Urinary bladder (tissue), 4 donors: Measurements from ENCODE around the gene GABARAP. TPM values are rescaled to one million over a fixed set of nuclear protein-coding genes. Genes with fewer than 3 reads are reported as not detected.
"Not testable (repeated sequence)": the region's sequence is repeated elsewhere in the genome, so short reads cannot be mapped to it uniquely, and the experiment has no call there.

Experiments
- DNase-seq: peaks from one replicate; pipeline ENCODE4 v3.0.0-alpha.2; 2015; ENCODE audit errors: extremely low spot score
- H3K27ac ChIP-seq: one replicate; pipeline ENCODE4 v1.5.1; 2013; ENCODE audit warnings: low read depth, mild to moderate bottlenecking, moderate library complexity
- H3K36me3 ChIP-seq: one replicate; pipeline ENCODE4 v1.6.1; 2013; ENCODE audit warnings: mild to moderate bottlenecking, moderate library complexity; ENCODE audit not compliant: insufficient read depth
- H3K4me1 ChIP-seq: one replicate; pipeline ENCODE4 v1.6.1; 2013; ENCODE audit warnings: mild to moderate bottlenecking, moderate library complexity; ENCODE audit not compliant: insufficient read depth
- H3K4me3 ChIP-seq: one replicate; pipeline ENCODE4 v1.5.1; 2013; ENCODE audit warnings: low read depth, low read length
- WGBS: extraction: QIAGEN DNeasy Blood & Tissue Kit; methylation state at CpG from one replicate; pipeline ENCODE4 v1.1.7; 2013; 5-methylcytosine and 5-hydroxymethylcytosine counted together
- polyA plus RNA-seq: library from polyadenylated mRNA; stranded (reverse); fragments of 200-250 nt; gene quantifications from one replicate; pipeline ENCODE4 v1.2.3, GENCODE V29; 2013
- total RNA-seq: library from RNA; depleted of rRNA; stranded (reverse); fragments of >200 nt; gene quantifications from one replicate; pipeline ENCODE4 v1.2.3, GENCODE V29; 2014
- donor health status: healthy with polysubstance abuse.
- donor health status: healthy.

The GABARAP gene
- total and polyA plus RNA-seq, 2 donors = 246 to 681 TPM

DNA sequence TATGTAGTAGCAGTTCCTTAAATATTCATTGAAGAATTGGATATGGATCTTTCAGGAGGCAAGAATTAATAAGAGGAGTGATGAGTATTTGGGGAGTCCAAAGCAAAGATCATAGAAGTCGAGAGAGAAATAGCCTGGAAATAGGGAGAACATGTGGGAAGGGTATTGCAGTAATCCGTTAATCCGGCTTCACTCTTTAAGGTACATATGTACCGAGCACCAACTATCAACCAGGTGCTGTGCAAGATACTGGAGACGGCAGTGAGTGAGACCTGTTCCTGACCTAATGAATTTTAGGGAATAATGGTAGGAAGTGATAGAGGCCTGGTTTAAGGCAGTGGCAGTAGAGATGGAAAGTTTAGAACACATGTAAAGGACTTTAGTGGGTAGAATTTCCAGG lies 10.8 kb upstream of the GABARAP start:
- 70% methylated on average over 5 of the region's 5 CpGs for WGBS
- Histone ChIP-seq H3K4me1 (peaks cover 3% of the 10 kb centered on the region), H3K36me3 (no peaks in the 10 kb centered on the region), H3K4me3 (peak overlapping the region; percentile 39), H3K27ac (no peak overlapping the region)
- no peak for DNase-seq

DNA sequence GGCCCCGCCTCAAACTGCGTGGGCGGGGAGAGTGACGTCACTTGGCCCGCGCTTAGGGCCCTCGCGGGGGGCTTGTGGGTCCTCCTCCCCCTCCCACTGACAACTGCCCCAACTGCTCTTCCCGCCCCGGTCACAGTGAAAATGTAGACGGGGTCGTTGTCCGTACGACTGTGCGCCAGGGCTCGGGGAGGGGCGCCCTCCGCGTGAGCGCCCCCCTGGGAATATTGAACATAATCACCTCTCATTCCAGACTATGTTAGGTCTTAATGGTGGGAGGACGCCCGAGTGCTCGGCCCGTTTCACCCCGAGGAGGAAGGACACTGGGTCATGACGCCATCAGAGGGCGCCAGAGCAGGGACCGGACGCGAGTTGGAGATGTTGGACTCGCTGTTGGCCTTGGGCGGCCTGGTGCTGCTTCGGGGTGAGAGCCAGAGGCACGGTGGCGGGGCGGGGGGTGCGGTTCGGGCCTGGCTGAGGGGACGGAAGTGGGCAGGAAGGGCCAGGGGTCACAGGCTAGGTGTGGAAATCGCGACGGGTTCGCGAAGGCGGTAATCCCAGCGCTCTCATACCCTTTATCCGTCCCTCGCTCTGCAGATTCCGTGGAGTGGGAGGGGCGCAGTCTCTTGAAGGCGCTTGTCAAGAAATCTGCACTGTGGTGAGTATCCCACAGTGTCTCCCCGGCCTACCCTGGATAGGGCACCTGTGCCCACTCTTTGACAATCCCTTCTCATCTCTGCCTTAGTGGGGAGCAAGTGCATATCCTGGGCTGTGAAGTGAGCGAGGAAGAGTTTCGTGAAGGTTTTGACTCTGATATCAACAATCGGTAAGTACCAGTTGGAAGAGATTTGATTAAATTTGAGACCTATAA lies 10.2 kb upstream of the GABARAP start, which contains the start of gene ELP5:
TSS of gene ELP5 (plus strand) at position 40 of the 868 bp plus-strand sequence. CDS start at position 376, 336 bp downstream.
- under 1% methylated on average over 55 of the region's 55 CpGs for whole genome bisulfite sequencing
- H3K4me1 ChIP-seq = peaks cover 3% of the 10 kb centered on the region
- H3K36me3 ChIP-seq = no peaks in the 10 kb centered on the region
- peak within 1 kb of the TSS; percentile 92 for H3K4me3 ChIP-seq
- DNase-seq = peak; percentile 92
- peak within 1 kb of the TSS; percentile 97 for H3K27ac ChIP-seq

DNA sequence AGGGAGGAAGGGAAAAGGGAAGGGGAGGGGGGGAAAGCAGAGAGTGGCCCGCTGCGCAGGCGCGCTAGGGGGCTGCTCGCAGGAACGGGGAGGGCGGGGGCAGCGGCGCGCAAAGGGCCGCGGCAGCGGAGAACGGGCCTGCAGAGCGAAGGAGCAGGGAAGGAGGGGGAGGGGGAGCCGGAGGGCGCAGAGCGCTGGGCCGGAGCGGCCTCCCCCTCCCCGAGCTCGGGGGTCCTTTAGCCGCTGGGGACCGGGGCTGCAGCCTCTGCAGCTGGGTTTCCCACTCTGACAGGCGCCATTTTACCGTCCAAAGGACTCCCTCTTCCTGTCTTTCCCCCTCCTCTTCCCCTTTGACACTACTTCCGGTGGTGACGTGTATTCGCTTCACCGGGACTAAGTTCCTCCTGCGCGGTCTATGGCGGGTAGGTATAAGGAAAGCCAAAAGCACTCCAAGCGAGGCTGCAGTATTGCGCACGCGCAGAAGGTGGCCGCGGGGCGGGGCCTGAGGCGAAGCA lies 9.5 kb upstream of the GABARAP start, which contains the start of gene CTDNEP1:
TSS of gene CTDNEP1 (minus strand) at position 74 of the 515 bp plus-strand sequence. CDS start 438 bp downstream, outside the sequence.
- H3K4me1 ChIP-seq = peaks cover 3% of the 10 kb centered on the region
- peak within 1 kb of the TSS; percentile 97 for H3K27ac ChIP-seq
- 1% methylated on average over 41 of the region's 41 CpGs for WGBS

DNA sequence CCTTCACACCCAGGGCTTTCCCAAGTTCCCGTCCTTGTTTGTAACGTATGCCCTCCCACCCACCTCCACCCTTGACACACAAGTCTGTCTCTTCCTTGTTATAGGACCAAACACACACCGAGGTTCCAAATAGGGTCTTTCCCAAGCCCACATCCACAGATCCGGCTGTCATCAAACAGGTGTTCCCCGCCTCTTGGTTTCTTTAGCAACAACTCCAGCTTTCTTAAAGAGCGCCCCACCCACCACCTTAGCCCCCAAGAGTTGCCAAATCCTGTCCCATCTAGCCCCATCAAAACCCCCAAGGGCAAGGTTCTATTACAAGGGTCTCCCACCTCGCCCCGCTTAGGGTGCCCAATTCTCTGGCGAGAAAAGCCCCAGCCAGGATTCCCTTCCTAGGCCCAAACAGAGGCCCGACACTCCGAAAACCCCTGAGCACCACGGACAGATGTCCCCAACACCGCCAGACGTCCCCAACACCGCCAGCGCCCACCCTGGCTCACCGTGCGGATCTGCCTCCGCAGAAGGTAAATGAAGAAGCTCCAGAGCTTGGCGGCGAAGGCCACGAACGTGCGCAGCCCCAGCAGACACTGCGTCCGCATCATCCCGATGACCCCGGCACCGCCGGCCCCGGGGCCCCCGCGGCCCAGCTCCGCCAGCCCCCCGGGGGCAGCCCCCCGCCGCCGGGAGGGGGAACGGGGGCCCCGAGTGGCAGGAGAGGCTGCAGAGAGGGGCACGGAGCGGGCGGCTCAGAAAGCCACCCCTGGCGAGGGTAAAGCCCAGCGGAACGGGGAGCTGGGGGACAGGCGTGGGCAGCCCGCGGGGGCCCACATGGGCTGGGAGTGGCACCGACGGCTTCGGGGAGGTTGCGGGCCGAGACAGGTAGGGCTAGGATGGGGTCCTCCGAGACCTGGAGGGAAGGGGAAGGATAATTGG lies 8.7 kb upstream of the GABARAP start:
- peaks cover 3% of the 10 kb centered on the region for H3K4me1 ChIP-seq
- no peaks in the 10 kb centered on the region for H3K36me3 ChIP-seq
- H3K27ac ChIP-seq = peak overlapping the region; percentile 87
- under 1% methylated on average over 55 of the region's 55 CpGs for WGBS
- no peak for DNase-seq
- H3K4me3 ChIP-seq = peak overlapping the region; percentile 92

More for the DNA sequence above, 9.5 kb upstream of the GABARAP start, which contains the start of gene CTDNEP1:
- Histone ChIP-seq H3K4me3 (peak within 1 kb of the TSS; percentile 92), H3K36me3 (no peaks in the 10 kb centered on the region)
- DNase-seq = peak; percentile 99

DNA sequence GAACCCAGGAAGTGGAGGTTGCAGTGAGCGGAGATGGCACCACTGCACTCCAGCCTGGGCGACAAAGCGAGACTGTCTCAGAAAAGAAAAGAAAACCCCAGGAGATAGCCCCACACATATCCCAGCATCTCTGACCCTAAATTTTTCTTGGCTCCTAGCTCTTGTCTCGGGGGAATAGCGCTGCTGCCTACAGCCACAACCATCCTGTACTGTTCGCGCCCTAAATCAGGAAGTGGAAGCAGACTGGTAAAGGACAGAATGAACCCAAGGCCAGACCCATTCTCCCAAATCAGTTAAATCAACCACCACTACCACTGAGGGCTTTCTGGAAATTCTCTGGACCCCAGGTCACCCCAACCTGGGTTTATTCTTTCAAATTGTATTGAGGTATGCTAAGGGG lies 7.6 kb upstream of the GABARAP start:
- WGBS = 86% methylated on average over 7 of the region's 7 CpGs
- Histone ChIP-seq H3K4me1 (peaks cover 3% of the 10 kb centered on the region), H3K4me3 (no peak overlapping the region), H3K27ac (no peak overlapping the region), H3K36me3 (no peaks in the 10 kb centered on the region)
- no peak for DNase-seq

DNA sequence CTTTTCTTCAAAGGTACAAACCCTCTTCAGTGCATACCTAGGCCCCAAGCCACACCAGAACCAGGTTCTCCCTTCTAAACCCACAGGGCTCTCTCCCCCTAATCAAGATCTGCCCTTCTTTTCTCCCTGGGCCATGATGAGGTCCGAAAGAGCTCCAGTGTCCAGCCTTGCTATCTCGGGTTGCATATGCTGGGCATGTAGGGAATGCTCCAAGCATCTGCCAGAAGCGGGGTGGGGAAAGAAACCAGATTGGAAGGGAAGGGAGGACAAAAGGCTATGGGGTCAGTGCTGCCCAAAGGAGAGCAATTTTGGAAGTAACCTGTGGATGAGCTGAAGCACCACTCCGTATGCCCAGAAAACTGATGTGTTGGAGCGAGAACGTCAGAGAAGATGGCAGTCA lies 7.0 kb upstream of the GABARAP start:
- H3K36me3 ChIP-seq = no peaks in the 10 kb centered on the region
- no peak overlapping the region for H3K27ac ChIP-seq
- peaks cover 3% of the 10 kb centered on the region for H3K4me1 ChIP-seq
- 78% methylated on average over 6 of the region's 6 CpGs for WGBS
- DNase-seq = no peak
- no peak overlapping the region for H3K4me3 ChIP-seq

DNA sequence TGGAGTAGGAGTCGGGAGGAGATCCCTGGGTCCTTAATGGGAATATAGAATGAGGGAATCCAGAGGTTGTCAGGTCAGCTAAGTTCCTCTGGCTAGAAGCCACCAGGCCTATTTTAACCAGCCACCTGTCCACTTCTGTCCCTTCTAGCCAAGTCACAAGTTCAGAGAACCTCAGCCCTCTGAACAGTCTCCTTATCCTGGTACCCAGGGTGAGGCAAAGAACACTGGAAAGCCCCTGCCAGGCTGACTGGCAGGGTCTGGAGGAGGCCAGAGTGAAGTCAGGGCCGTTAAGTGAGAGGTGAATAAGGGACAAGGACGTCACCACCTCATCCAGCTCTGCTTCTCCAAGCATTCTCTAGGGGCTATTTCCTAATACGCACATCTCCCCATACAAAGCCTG lies 6.5 kb upstream of the GABARAP start:
- no peak for DNase-seq
- H3K36me3 ChIP-seq = no peaks in the 10 kb centered on the region
- H3K27ac ChIP-seq = no peak overlapping the region
- no peak overlapping the region for H3K4me3 ChIP-seq
- H3K4me1 ChIP-seq = peaks cover 3% of the 10 kb centered on the region
- WGBS = 73% methylated on average over 4 of the region's 4 CpGs

DNA sequence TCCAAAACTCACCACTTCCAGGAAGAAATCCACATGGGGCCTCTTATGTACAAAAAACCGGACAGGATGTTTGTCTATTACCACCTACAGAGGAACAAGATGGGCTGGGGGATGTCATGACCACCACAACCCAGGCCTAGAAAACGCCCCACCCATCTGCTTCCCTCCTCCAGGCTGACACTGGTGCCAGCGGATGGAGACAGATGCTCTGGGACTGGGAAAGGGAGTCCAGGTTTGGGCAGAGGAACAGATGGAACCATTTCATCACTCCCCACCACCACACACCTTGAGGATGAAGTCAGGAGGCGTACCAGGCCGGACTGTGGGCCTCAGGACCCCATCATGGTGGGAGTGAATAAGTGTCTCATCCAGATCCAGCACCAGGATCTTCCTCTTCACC lies 4.5 kb upstream of the GABARAP start:
- Histone ChIP-seq H3K27ac (no peak overlapping the region), H3K36me3 (no peaks in the 10 kb centered on the region), H3K4me1 (peaks cover 3% of the 10 kb centered on the region), H3K4me3 (no peak overlapping the region)
- no peak for DNase-seq
- 92% methylated on average over 5 of the region's 5 CpGs for WGBS

DNA sequence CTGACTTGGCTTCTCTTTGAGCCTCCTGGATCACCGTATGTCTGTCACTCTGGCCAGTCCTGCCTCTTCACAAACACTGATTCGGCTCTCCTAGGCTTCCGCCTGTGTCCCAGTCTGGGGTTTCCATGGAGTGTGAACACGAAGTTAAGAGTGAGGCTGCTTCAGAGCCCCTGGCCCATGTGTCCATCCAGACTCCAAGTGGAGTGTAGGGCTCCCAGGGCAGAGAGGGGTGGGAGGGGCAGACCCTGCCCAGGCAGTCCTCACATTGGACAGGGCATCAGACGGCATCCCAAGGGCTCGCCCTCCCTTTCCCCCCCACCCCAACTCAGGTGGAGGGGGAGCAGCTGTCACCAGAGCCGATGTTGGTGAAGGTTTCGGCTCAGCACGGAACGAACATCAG lies 1.6 kb upstream of the GABARAP start:
- not testable (repeated sequence) for H3K36me3 ChIP-seq, H3K4me1 ChIP-seq, H3K4me3 ChIP-seq, DNase-seq, H3K27ac ChIP-seq
- 77% methylated on average over 10 of the region's 10 CpGs for WGBS

DNA sequence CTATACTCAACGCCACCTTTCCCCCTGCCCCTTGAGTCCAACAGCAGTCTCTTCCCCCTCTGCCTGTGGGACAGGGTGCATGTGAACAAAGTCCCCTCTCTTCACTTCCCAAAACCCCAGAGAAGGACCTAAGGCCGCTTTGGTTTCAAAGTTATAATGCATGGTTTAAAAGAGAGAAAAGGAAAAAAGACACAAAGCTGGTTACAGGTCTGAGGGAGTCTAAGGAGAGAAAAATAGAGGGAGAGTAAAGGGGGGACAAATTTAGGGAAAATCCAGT lies 1.1 kb upstream of the GABARAP start:
- WGBS = 40% methylated on average over 2 of the region's 2 CpGs
- no peaks in the 10 kb centered on the region for H3K4me1 ChIP-seq
- H3K4me3 ChIP-seq = peak overlapping the region; percentile 80
- no peaks in the 10 kb centered on the region for H3K36me3 ChIP-seq
- H3K27ac ChIP-seq = peak overlapping the region; percentile 92
- DNase-seq = no peak

DNA sequence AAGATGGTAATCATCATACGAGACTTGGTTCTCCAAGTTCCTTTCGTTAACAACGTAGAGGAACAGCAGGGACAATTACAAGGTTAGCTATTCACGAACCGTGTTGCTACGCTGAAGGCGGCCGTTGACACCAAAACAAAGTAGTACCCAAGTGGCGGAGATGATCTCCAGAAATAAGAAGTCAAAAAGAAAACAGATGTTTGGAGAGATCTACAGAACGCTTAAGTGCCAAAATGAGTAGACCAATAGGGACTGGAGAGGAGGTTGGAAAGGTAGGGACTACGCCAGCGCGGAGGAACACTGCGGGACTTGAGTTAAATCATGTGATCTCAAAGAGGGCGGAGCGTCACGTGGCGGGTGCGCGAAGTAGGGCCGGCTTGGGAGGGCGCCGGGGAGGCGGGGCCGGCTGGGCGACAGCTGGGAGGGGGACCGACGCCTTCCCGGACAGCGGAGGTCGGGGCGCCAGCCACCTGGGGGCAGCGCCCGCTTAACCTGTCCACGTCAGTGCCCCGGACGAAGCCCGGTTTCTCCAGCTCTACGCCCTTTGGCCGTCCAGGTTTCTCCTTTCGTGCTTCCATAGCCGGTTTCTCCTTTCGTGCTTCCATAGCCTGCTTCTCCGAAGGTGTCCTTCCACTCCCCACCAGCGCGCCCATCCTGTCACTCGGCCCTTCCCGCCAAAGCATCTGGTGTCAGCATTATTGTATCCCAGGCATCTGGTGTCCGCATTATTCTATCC lies 636 bp upstream of the GABARAP start:
- 1% methylated on average over 49 of the region's 49 CpGs for WGBS

DNA sequence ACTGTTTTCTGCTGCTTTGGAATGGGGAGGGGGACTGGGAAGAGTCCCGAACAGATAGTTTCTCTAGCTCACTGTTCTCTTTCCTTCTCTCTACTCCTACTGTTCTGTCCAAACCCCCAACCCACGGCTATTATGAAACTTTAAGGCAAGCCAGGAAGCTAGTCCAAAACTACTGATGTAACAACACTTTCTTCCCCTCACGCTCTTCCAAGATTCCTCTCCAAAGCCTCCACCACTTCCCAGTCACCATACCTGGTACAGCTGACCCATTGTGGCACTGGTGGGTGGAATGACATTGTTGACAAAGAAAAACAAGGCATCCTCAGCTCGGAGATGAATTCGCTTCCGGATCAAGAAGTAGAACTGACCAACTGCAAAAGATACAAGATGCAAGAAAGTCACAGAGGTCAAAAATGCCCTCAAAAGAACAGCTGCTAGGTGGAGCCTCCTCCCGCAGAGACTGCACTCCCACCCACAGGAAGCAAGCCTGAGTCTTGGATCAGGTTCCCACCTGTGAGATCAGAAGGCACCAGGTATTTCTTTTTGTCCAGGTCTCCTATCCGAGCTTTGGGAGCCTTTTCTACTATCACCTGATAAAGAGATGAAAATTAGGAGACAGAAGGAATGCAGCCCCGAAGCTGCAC lies 1.0 kb downstream of the GABARAP start:
- H3K27ac ChIP-seq = peak overlapping the region; percentile 99
- DNase-seq = no peak
- H3K4me1 ChIP-seq = no peaks in the 10 kb centered on the region
- peak overlapping the region; percentile 80 for H3K4me3 ChIP-seq
- 33% methylated on average over 9 of the region's 9 CpGs for WGBS
- H3K36me3 ChIP-seq = no peaks in the 10 kb centered on the region

More for the DNA sequence above, 636 bp upstream of the GABARAP start:
- DNase-seq = peak; percentile 95
- Histone ChIP-seq H3K27ac (peak overlapping the region; percentile 92), H3K36me3 (no peaks in the 10 kb centered on the region), H3K4me3 (peak overlapping the region; percentile 80), H3K4me1 (no peaks in the 10 kb centered on the region)
